K562 (cell line): ENCODE results near the gene PYM1. TPM values are rescaled to one million over a fixed set of nuclear protein-coding genes. Genes with fewer than 3 reads are reported as not detected.

Experiments
- CC2D1A ChIP-seq: fragments of 450-650 bp; IDR thresholded peaks from 2 replicates; pipeline ENCODE4 v1.6.1; 2017; ENCODE audit warnings: mild to moderate bottlenecking
- ETS2 ChIP-seq: IDR thresholded peaks from 2 replicates; pipeline ENCODE4 v1.6.1; 2016; ENCODE audit warnings: borderline replicate concordance, missing genetic modification characterization, mild to moderate bottlenecking, moderate library complexity, missing compliant biosample characterization; ENCODE audit not compliant: poor library complexity, severe bottlenecking
- MEIS2 ChIP-seq: fragments of 450-650 bp; IDR thresholded peaks from 2 replicates; pipeline ENCODE4 v1.6.1; 2014; ENCODE audit warnings: mild to moderate bottlenecking; ENCODE audit not compliant: partially characterized antibody
- MYBL2 ChIP-seq, 2 experiments: fragments of 450-650 bp in 1 of 2; sonication (generic) in 1 of 2; formaldehyde crosslinking in 1 of 2; IDR thresholded peaks; 2 replicates each; pipeline versions ENCODE4 v1.6.1 to v1.8.1; 2017 to 2022; ENCODE audit warnings: borderline replicate concordance in 1 of 2, inconsistent platforms in 1 of 2, low read depth in 1 of 2, mild to moderate bottlenecking in 1 of 2, missing genetic modification reagents in 1 of 2, moderate library complexity in 1 of 2
- NEUROD1 ChIP-seq: fragments of 150-350 bp; IDR thresholded peaks from 2 replicates; pipeline ENCODE4 v1.6.1; 2014; ENCODE audit warnings: borderline replicate concordance, low read length, low read depth; ENCODE audit not compliant: partially characterized antibody
- RB1 ChIP-seq: fragments of 450-650 bp; IDR thresholded peaks from 2 replicates; pipeline ENCODE4 v1.6.1; 2017; ENCODE audit warnings: low read depth, mild to moderate bottlenecking
- RCOR1 ChIP-seq, 2 experiments: IDR thresholded peaks; 2 replicates each; pipeline ENCODE4 v1.6.1; 2012; ENCODE audit warnings: low read depth in 2 of 2, low read length in 2 of 2, borderline replicate concordance in 1 of 2, improper control_type of control experiment in 1 of 2
- TOE1 ChIP-seq, 2 experiments: fragments of 450-650 bp in 1 of 2; sonication (generic) in 1 of 2; formaldehyde crosslinking in 1 of 2; IDR thresholded peaks; 2 replicates each; pipeline versions ENCODE4 v1.7.1 to v1.8.0; 2016 to 2022; ENCODE audit warnings: borderline replicate concordance in 2 of 2, mild to moderate bottlenecking in 2 of 2, antibody characterized with exemption in 1 of 2, inconsistent platforms in 1 of 2, low read depth in 1 of 2, missing genetic modification reagents in 1 of 2, moderate library complexity in 1 of 2
- ZNF217 ChIP-seq: sonication (generic); formaldehyde crosslinking; IDR thresholded peaks from 2 replicates; pipeline ENCODE4 v1.8.0; 2022; ENCODE audit warnings: mild to moderate bottlenecking, missing genetic modification reagents
- ZNF830 ChIP-seq: fragments of 250-450 bp; sonication (Bioruptor Pico); IDR thresholded peaks from 2 replicates; pipeline ENCODE4 v1.5.0; 2021; ENCODE audit warnings: mild to moderate bottlenecking
- ZSCAN29 ChIP-seq: fragments of 450-650 bp; IDR thresholded peaks from 2 replicates; pipeline ENCODE4 v1.6.1; 2017
- polyA plus RNA-seq, 8 experiments: library from polyadenylated mRNA; depleted of rRNA in 4 of 8; stranded (reverse) in 5 of 8; unstranded in 3 of 8; fragments of >200 nt; fragmentation: Nextera tagmentation in 2 of 8; fragmentation: Illumina TruSeq in 1 of 8; extraction: Ambion mirVana in 2 of 8; extraction: Trizol in 1 of 8; gene quantifications; 2 replicates each; pipeline versions ENCODE4 v1.2.1 to v1.2.3, GENCODE V29; 2011 to 2014; ENCODE audit warnings: inconsistent platforms in 1 of 8, missing spikeins in 1 of 8
- total RNA-seq, 7 experiments: library from RNA; depleted of rRNA in 6 of 7; stranded (reverse); fragments of >200 nt in 6 of 7; fragmentation: Illumina TruSeq in 2 of 7; extraction: Trizol in 2 of 7; gene quantifications; 2 replicates each; pipeline versions ENCODE4 v1.2.1 to v1.2.3, GENCODE V29; 2011 to 2021; ENCODE audit warnings: low replicate concordance in 1 of 7
- TF ChIP-seq, protein P1 (sequence below): fragments of 450-650 bp; formaldehyde crosslinking; conservative IDR thresholded peaks from 2 replicates; pipeline ENCODE4 v1.4.0; 2022; ENCODE audit warnings: mild to moderate bottlenecking, missing genetic modification characterization
- TF ChIP-seq, protein P2 (sequence below), 2 experiments: fragments of 450-650 bp; IDR thresholded peaks; 2 replicates each; pipeline ENCODE4 v1.6.1; 2016
- TF ChIP-seq, protein P3 (sequence below): sonication (generic); formaldehyde crosslinking; IDR thresholded peaks from 2 replicates; pipeline ENCODE4 v1.9.0; 2022; ENCODE audit warnings: mild to moderate bottlenecking, missing genetic modification reagents
- TF ChIP-seq, protein P4 (sequence below), 2 experiments: fragments of 450-650 bp; conservative IDR thresholded peaks; 2 replicates each; pipeline ENCODE4 v1.6.1; 2017; ENCODE audit warnings: mild to moderate bottlenecking in 2 of 2, moderate library complexity in 2 of 2

Gene PYM1
- total and polyA plus RNA-seq, 9 of the 15 experiments (the other 6 are each of a cell fraction or from before 2014, with no cell fraction given) = 29.0 to 51.3 (median 34.1) TPM

DNA sequence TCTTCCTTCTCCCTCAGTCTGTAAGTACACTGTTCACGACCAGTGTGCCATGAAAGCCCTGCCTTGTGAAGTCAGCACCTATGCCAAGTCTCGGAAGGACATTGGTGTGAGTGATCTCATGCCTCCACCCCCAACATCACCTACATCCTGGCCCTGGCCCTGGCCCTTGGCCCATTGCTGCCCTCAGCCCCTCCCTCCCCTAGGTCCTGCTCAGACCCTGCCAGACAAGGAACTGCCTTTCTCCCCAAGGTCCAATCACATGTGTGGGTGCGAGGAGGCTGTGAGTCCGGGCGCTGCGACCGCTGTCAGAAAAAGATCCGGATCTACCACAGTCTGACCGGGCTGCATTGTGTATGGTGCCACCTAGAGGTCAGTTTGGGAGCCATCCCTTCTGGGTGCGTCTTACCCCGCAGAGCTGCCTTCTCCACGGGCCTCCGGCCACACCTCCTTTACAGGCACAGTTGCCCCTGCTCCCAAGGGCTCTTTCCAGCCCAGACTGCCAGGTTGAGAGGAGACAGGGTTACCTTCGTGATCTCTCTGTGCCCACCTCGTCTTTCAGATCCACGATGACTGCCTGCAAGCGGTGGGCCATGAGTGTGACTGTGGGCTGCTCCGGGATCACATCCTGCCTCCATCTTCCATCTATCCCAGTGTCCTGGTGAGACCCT lies 12.5 kb upstream of the PYM1 start (continued):
- TF ChIP-seq, protein P1, sequence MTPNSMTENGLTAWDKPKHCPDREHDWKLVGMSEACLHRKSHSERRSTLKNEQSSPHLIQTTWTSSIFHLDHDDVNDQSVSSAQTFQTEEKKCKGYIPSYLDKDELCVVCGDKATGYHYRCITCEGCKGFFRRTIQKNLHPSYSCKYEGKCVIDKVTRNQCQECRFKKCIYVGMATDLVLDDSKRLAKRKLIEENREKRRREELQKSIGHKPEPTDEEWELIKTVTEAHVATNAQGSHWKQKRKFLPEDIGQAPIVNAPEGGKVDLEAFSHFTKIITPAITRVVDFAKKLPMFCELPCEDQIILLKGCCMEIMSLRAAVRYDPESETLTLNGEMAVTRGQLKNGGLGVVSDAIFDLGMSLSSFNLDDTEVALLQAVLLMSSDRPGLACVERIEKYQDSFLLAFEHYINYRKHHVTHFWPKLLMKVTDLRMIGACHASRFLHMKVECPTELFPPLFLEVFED (CRISPR knock-in tag) = no peak
- TF ChIP-seq CC2D1A (peak; percentile 74), ZNF217 (CRISPR knock-in tag) (no peak), ZSCAN29 (peak; percentile 96), TOE1 (IDR thresholded peaks at IDR 0.05; ENCODE audit: borderline replicate concordance) (0 out of 2 replicates have a peak, but pooled peaks have one; percentile 34), TOE1 (CRISPR knock-in tag; IDR thresholded peaks at IDR 0.05; ENCODE audit: borderline replicate concordance, low read depth) (no peak), RCOR1 (IDR thresholded peaks at IDR 0.05; ENCODE audit: borderline replicate concordance in 1 of 2, low read depth in 2 of 2, low read length in 2 of 2) (peak in 1 of 2 experiments; percentile 75; a peak in 2 of 4 replicates), ETS2 (tag) (no peak), RB1 (peak; percentile 58; the same call in 1 of the 2 replicates), MEIS2 (peak; percentile 27), MYBL2 (IDR thresholded peaks at IDR 0.05; ENCODE audit: low read depth) (no peak), MYBL2 (CRISPR knock-in tag; IDR thresholded peaks at IDR 0.05; ENCODE audit: borderline replicate concordance) (no peak), ZNF830 (no peak), NEUROD1 (peak; percentile 19)
- TF ChIP-seq, protein P2, sequence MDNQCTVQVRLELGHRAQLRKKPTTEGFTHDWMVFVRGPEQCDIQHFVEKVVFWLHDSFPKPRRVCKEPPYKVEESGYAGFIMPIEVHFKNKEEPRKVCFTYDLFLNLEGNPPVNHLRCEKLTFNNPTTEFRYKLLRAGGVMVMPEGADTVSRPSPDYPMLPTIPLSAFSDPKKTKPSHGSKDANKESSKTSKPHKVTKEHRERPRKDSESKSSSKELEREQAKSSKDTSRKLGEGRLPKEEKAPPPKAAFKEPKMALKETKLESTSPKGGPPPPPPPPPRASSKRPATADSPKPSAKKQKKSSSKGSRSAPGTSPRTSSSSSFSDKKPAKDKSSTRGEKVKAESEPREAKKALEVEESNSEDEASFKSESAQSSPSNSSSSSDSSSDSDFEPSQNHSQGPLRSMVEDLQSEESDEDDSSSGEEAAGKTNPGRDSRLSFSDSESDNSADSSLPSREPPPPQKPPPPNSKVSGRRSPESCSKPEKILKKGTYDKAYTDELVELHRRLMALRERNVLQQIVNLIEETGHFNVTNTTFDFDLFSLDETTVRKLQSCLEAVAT (IDR thresholded peaks at IDR 0.05) = 0 out of 4 replicates have a peak, but pooled peaks of 1 of the 2 experiments have one; percentile 19
- TF ChIP-seq, protein P3, sequence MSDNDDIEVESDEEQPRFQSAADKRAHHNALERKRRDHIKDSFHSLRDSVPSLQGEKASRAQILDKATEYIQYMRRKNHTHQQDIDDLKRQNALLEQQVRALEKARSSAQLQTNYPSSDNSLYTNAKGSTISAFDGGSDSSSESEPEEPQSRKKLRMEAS = 0 out of 2 replicates have a peak, but pooled peaks have one; percentile 46
- TF ChIP-seq, protein P4, sequence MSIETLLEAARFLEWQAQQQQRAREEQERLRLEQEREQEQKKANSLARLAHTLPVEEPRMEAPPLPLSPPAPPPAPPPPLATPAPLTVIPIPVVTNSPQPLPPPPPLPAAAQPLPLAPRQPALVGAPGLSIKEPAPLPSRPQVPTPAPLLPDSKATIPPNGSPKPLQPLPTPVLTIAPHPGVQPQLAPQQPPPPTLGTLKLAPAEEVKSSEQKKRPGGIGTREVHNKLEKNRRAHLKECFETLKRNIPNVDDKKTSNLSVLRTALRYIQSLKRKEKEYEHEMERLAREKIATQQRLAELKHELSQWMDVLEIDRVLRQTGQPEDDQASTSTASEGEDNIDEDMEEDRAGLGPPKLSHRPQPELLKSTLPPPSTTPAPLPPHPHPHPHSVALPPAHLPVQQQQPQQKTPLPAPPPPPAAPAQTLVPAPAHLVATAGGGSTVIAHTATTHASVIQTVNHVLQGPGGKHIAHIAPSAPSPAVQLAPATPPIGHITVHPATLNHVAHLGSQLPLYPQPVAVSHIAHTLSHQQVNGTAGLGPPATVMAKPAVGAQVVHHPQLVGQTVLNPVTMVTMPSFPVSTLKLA (conservative IDR thresholded peaks at IDR 0.05) = peak in 1 of 2 experiments; percentile 34; a peak in 1 of 4 replicates
